Endothelial cell (in vitro differentiated cells): ENCODE data around the gene OR2H2. TPM values are rescaled to one million over a fixed set of nuclear protein-coding genes. Genes with fewer than 3 reads are reported as not detected.

Source experiments
- DNase-seq: peaks from one replicate; pipeline ENCODE4 v3.0.0; 2021; ENCODE audit warnings: low spot score
- H3K27ac Mint-ChIP-seq: one replicate; pipeline ENCODE4 v1.8.0; 2021; ENCODE audit warnings: mixed read lengths, inconsistent platforms; ENCODE audit not compliant: unreplicated experiment
- H3K27me3 Mint-ChIP-seq: one replicate; pipeline ENCODE4 v1.8.0; 2021; ENCODE audit warnings: mild to moderate bottlenecking, moderate library complexity, mixed read lengths, inconsistent platforms; ENCODE audit not compliant: unreplicated experiment
- H3K36me3 Mint-ChIP-seq: one replicate; pipeline ENCODE4 v1.8.0; 2021; ENCODE audit warnings: mild to moderate bottlenecking, low read depth, mixed read lengths, inconsistent platforms; ENCODE audit not compliant: unreplicated experiment
- H3K4me1 Mint-ChIP-seq: one replicate; pipeline ENCODE4 v1.8.0; 2021; ENCODE audit warnings: mild to moderate bottlenecking, mixed read lengths, inconsistent platforms; ENCODE audit not compliant: unreplicated experiment
- H3K4me3 Mint-ChIP-seq: one replicate; pipeline ENCODE4 v1.8.0; 2021; ENCODE audit warnings: mild to moderate bottlenecking, mixed read lengths, inconsistent platforms; ENCODE audit not compliant: unreplicated experiment
- H3K9me3 Mint-ChIP-seq: one replicate; pipeline ENCODE4 v1.8.0; 2021; ENCODE audit warnings: mixed read lengths, inconsistent platforms; ENCODE audit not compliant: unreplicated experiment
- CTCF ChIP-seq: fragments of 200-600 bp; sonication (generic); IDR thresholded peaks from one replicate; pipeline ENCODE4 v1.5.0; 2021; ENCODE audit warnings: antibody characterized with exemption; ENCODE audit not compliant: unreplicated experiment
- total RNA-seq: library from RNA; stranded (reverse); fragmentation: NEBNext Ultra II Directional; extraction: Animal tissue kit (Norgen Biotek cat#: 25700); gene quantifications from one replicate; pipeline ENCODE4 v1.2.1, GENCODE V29; 2021; ENCODE audit not compliant: unreplicated experiment

The OR2H2 gene
- total RNA-seq, 1 donor from 2014 or later, result not detected

- H3K4me1 Mint-ChIP-seq, result peaks cover 55% of the 10 kb centered on the region
- H3K36me3 Mint-ChIP-seq, result peaks cover 59% of the 10 kb centered on the region
- no peak for TF ChIP-seq CTCF
- H3K4me3 Mint-ChIP-seq, result peak overlapping the region; percentile 74
- H3K27ac Mint-ChIP-seq, result no peak overlapping the region
- peaks cover 1% of the 10 kb centered on the region for H3K27me3 Mint-ChIP-seq
- no peaks in the 10 kb centered on the region for H3K9me3 Mint-ChIP-seq
- DNase-seq, result no peak
These were observed 35.7 kb downstream of the OR2H2 start for GRCh38 chr6:29620630-29621029.

GRCh38 chr6:29624520-29624961 is 39.6 kb downstream of the OR2H2 start:
- H3K36me3 Mint-ChIP-seq, result peaks cover 57% of the 10 kb centered on the region
- no peak for TF ChIP-seq CTCF
- peak overlapping the region; percentile 9 for H3K27ac Mint-ChIP-seq
- H3K4me3 Mint-ChIP-seq, result peak overlapping the region; percentile 53
- no peak for DNase-seq
- H3K27me3 Mint-ChIP-seq, result peaks cover 14% of the 10 kb centered on the region
- peaks cover 73% of the 10 kb centered on the region for H3K4me1 Mint-ChIP-seq
- H3K9me3 Mint-ChIP-seq, result no peaks in the 10 kb centered on the region

GRCh38 chr6:29625337-29625930 is 40.5 kb downstream of the OR2H2 start:
- H3K27me3 Mint-ChIP-seq, result peaks cover 15% of the 10 kb centered on the region
- H3K36me3 Mint-ChIP-seq, result peaks cover 54% of the 10 kb centered on the region
- peaks cover 78% of the 10 kb centered on the region for H3K4me1 Mint-ChIP-seq
- no peak for TF ChIP-seq CTCF
- peak overlapping the region; percentile 91 for H3K4me3 Mint-ChIP-seq
- H3K9me3 Mint-ChIP-seq, result no peaks in the 10 kb centered on the region
- DNase-seq, result no peak
- peak overlapping the region; percentile 67 for H3K27ac Mint-ChIP-seq

GRCh38 chr6:29626948-29627754 is 42.2 kb downstream of the OR2H2 start:
- Mint-ChIP-seq H3K4me3 (peak overlapping the region; percentile 91), H3K36me3 (peaks cover 47% of the 10 kb centered on the region), H3K27me3 (peaks cover 19% of the 10 kb centered on the region), H3K9me3 (no peaks in the 10 kb centered on the region), H3K4me1 (peaks cover 85% of the 10 kb centered on the region), H3K27ac (peak overlapping the region; percentile 70)
- DNase-seq, result peak; percentile 22
- no peak for TF ChIP-seq CTCF
